ENCODE data around the gene FAP. TPM values are rescaled to one million over a fixed set of nuclear protein-coding genes. Genes with fewer than 3 reads are reported as not detected.

FAP gene
- total and polyA plus RNA-seq, 9 of the 15 experiments (the other 6 are each of a cell fraction or from before 2014, with no cell fraction given): not detected

GRCh38 chr2:162156149-162156548, 87.1 kb downstream of the FAP start:
- CTCF ChIA-PET (ENCODE audit: low intra/inter-chr PET ratio): no interaction called here
- TF ChIP-seq ELK3 (CRISPR knock-in tag; IDR thresholded peaks at IDR 0.05) (no peak), RBM14 (IDR thresholded peaks at IDR 0.05; ENCODE audit: borderline replicate concordance, insufficient read depth, low read depth, low read length) (no peak), PTTG1 (tag; IDR thresholded peaks at IDR 0.05; ENCODE audit: low read depth) (no peak), FOXA1 (IDR thresholded peaks at IDR 0.05; ENCODE audit: borderline replicate concordance) (no peak), ATF3 (IDR thresholded peaks at IDR 0.05) (no peak), ATF3 (CRISPR knock-in tag; conservative IDR thresholded peaks at IDR 0.05) (no peak), CREBBP (IDR thresholded peaks at IDR 0.05; ENCODE audit: low read depth, low read length) (no peak), ARID2 (IDR thresholded peaks at IDR 0.05) (no peak), ZNF589 (CRISPR knock-in tag; IDR thresholded peaks at IDR 0.05; ENCODE audit: low read depth) (no peak)
- TF ChIP-seq, protein P1, sequence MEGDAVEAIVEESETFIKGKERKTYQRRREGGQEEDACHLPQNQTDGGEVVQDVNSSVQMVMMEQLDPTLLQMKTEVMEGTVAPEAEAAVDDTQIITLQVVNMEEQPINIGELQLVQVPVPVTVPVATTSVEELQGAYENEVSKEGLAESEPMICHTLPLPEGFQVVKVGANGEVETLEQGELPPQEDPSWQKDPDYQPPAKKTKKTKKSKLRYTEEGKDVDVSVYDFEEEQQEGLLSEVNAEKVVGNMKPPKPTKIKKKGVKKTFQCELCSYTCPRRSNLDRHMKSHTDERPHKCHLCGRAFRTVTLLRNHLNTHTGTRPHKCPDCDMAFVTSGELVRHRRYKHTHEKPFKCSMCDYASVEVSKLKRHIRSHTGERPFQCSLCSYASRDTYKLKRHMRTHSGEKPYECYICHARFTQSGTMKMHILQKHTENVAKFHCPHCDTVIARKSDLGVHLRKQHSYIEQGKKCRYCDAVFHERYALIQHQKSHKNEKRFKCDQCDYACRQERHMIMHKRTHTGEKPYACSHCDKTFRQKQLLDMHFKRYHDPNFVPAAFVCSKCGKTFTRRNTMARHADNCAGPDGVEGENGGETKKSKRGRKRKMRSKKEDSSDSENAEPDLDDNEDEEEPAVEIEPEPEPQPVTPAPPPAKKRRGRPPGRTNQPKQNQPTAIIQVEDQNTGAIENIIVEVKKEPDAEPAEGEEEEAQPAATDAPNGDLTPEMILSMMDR (IDR thresholded peaks at IDR 0.05 in 2 of 3, conservative IDR thresholded peaks at IDR 0.05 in 1 of 3; ENCODE audit: insufficient read depth in 2 of 3, low read depth in 1 of 3, low read length in 3 of 3): no peak
- TF ChIP-seq, protein P2, sequence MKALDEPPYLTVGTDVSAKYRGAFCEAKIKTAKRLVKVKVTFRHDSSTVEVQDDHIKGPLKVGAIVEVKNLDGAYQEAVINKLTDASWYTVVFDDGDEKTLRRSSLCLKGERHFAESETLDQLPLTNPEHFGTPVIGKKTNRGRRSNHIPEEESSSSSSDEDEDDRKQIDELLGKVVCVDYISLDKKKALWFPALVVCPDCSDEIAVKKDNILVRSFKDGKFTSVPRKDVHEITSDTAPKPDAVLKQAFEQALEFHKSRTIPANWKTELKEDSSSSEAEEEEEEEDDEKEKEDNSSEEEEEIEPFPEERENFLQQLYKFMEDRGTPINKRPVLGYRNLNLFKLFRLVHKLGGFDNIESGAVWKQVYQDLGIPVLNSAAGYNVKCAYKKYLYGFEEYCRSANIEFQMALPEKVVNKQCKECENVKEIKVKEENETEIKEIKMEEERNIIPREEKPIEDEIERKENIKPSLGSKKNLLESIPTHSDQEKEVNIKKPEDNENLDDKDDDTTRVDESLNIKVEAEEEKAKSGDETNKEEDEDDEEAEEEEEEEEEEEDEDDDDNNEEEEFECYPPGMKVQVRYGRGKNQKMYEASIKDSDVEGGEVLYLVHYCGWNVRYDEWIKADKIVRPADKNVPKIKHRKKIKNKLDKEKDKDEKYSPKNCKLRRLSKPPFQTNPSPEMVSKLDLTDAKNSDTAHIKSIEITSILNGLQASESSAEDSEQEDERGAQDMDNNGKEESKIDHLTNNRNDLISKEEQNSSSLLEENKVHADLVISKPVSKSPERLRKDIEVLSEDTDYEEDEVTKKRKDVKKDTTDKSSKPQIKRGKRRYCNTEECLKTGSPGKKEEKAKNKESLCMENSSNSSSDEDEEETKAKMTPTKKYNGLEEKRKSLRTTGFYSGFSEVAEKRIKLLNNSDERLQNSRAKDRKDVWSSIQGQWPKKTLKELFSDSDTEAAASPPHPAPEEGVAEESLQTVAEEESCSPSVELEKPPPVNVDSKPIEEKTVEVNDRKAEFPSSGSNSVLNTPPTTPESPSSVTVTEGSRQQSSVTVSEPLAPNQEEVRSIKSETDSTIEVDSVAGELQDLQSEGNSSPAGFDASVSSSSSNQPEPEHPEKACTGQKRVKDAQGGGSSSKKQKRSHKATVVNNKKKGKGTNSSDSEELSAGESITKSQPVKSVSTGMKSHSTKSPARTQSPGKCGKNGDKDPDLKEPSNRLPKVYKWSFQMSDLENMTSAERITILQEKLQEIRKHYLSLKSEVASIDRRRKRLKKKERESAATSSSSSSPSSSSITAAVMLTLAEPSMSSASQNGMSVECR (CRISPR knock-in tag; IDR thresholded peaks at IDR 0.05): no peak
- TF ChIP-seq, protein P3, sequence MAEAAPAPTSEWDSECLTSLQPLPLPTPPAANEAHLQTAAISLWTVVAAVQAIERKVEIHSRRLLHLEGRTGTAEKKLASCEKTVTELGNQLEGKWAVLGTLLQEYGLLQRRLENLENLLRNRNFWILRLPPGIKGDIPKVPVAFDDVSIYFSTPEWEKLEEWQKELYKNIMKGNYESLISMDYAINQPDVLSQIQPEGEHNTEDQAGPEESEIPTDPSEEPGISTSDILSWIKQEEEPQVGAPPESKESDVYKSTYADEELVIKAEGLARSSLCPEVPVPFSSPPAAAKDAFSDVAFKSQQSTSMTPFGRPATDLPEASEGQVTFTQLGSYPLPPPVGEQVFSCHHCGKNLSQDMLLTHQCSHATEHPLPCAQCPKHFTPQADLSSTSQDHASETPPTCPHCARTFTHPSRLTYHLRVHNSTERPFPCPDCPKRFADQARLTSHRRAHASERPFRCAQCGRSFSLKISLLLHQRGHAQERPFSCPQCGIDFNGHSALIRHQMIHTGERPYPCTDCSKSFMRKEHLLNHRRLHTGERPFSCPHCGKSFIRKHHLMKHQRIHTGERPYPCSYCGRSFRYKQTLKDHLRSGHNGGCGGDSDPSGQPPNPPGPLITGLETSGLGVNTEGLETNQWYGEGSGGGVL (CRISPR knock-in tag; IDR thresholded peaks at IDR 0.05): no peak

More at GRCh38 chr2:162156149-162156548, 87.1 kb downstream of the FAP start:
- WGBS (ENCODE audit: insufficient coverage, low coverage, missing lambda C conversion rate): 2% methylated on average over 3 of the region's 3 CpGs
- FAIRE-seq (no peak), ATAC-seq (no peak), DNase-seq (ENCODE audit: extremely low read depth in 1 of 4, low spot score in 3 of 4) (no peak)
- H3K27ac ChIP-seq (ENCODE audit: extremely low read depth, low read depth, low read length): no peak overlapping the region
- no peak overlapping the region for H3K9ac ChIP-seq (ENCODE audit: insufficient read depth in 1 of 2, low read depth in 2 of 2, low read length in 2 of 2)
- H4K20me1 ChIP-seq (replicated peaks; ENCODE audit: control insufficient read depth, insufficient read depth, low read length): no peaks in the 10 kb centered on the region
- H3K36me3 ChIP-seq (ENCODE audit: control insufficient read depth, insufficient read depth, low read length): no peaks in the 10 kb centered on the region
- no peaks in the 10 kb centered on the region for H3K79me2 ChIP-seq (ENCODE audit: control insufficient read depth, insufficient read depth, low read length)
- intact Hi-C loops (cut with micrococcal nuclease) (no loop called here), in situ Hi-C loops (cut with MboI) (no loop called here)
- no peaks in the 10 kb centered on the region for H3K4me1 ChIP-seq (replicated peaks in 1 of 2; ENCODE audit: control insufficient read depth in 2 of 2, insufficient read depth in 2 of 2, low read length in 2 of 2)
- POLR2A ChIA-PET: no interaction called here
- H3K9me1 ChIP-seq (ENCODE audit: control insufficient read depth, insufficient read depth, low read length): no peaks in the 10 kb centered on the region
- H3K27me3 ChIP-seq (ENCODE audit: control insufficient read depth in 2 of 2, insufficient read depth in 2 of 2, low read length in 2 of 2): no peaks in the 10 kb centered on the region
- H3K9me3 ChIP-seq (replicated peaks; ENCODE audit: control insufficient read depth, insufficient read depth, low read depth, low read length): no peaks in the 10 kb centered on the region; the same call in 1 of the 2 replicates
- no peak overlapping the region for H3K4me2 ChIP-seq (ENCODE audit: insufficient read depth, low read length)
- no TSS peak for BruUV-seq (replicated peaks)
- no peak overlapping the region for H3K4me3 ChIP-seq
- H2AFZ ChIP-seq (ENCODE audit: low read depth, low read length): no peak overlapping the region

Measured in K562 (cell line).